HG03103 (cell line): Measurements from ENCODE around the gene GLDC.

Experiments used
- ATAC-seq: cut with Tn5 transposase; IDR thresholded peaks from one replicate; pipeline ENCODE4 v1.9.1; 2021; ENCODE audit warnings: low read depth; ENCODE audit not compliant: unreplicated experiment

GLDC gene

GRCh38 chr9:6665628-6666027, 20.1 kb upstream of the GLDC start:
- no peak for ATAC-seq

GRCh38 chr9:6664204-6664680, 18.7 kb upstream of the GLDC start:
- ATAC-seq, result no peak

DNA sequence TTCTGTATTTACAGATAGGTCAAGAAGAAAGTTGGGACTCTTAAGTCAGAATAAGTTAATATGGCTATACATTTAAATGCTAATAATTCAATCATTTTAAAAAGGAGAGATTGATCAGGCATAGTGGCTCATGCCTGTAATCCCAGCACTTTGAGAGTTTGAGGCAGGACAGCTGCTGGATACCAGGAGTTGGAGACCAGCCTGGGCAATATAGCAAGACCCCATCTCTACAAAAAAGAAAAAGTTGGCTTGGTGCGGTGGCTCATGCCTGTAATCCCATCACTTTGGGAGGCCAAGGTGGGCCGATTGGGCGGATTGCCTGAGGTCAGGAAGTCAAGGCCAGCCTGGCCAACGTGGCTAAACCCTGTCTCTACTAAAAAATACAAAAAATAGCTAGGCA, 15.0 kb upstream of the GLDC start:
- ATAC-seq, result no peak

DNA sequence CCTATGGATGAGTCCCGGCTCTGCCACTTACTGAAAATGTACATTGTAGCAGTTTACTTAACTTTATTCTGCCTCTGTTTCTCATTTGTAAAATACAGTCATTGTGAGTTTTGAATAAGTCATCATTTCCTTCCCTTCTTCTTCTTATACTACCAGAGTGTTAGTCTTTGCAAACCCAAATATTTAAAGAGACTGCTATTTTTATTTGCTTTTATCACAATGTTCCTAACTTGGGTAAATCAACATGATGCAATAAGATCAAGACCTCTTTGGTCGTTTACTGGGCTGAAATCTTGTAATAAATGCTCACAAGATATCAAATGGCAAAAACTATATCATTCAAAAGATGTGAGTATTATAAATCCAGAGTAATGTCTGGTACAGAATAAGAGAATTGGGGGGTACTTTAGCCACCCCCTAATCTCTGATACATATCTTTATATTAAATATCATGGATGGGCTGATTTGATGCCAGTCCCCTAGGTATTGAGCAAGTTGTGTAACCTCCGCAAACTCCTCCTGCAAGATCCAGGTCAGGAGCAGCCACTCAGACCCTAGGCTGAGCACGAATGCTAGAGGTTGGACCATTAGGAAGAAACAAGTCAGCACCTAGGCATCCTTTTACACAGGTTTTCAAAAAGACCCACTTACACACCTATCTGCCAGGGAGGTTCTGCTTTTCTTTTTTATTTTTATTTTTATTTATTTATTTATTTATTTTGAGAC, 13.3 kb upstream of the GLDC start:
- no peak for ATAC-seq

GRCh38 chr9:6656614-6657300, 11.2 kb upstream of the GLDC start:
- ATAC-seq, result no peak

- ATAC-seq, result peak; percentile 89
These were observed 9.5 kb upstream of the GLDC start for GRCh38 chr9:6655036-6655435.

- ATAC-seq, result no peak
These were observed 736 bp upstream of the GLDC start for GRCh38 chr9:6646293-6646636.

DNA sequence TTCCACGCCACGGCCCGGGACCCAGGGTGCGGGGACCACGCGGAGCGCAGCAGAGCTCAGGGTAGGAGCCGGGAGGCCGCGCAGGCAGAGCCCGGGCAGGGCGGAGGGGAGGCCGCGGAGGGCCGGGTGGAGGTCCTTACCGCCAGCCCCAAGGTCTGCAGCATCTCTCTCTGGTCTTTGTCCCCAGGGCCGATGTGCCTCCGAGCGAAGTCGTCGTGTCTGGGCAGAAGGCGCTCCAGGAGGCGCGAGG, 499 bp downstream of the GLDC start:
- peak; percentile 21 for ATAC-seq

- no peak for ATAC-seq
These were observed 1.0 kb downstream of the GLDC start for GRCh38 chr9:6644346-6645104.

DNA sequence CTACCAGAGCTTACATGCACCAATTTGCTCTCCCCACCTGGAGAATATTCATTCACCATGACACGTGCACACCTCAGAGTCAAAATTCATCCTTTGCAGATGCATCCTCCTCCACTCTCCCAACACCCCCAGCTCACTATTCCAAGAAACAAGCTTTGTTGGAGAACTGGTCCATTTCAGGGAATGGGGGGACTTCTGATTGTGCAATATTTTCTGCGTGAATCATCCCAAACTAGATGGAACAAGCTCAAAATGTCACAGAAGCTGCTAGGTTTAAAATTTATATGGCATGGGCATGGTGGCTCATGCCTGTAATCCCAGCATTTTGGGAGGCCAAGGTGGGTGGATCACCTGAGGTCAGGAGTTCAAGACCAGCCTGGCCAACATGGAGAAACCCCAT, 3.6 kb downstream of the GLDC start:
- ATAC-seq, result no peak

- ATAC-seq, result no peak
These were observed 4.0 kb downstream of the GLDC start for GRCh38 chr9:6641561-6641960.

- ATAC-seq, result no peak
These were observed 4.5 kb downstream of the GLDC start for GRCh38 chr9:6641056-6641455.

- ATAC-seq, result no peak
These were observed 5.1 kb downstream of the GLDC start for GRCh38 chr9:6640268-6641051.

DNA sequence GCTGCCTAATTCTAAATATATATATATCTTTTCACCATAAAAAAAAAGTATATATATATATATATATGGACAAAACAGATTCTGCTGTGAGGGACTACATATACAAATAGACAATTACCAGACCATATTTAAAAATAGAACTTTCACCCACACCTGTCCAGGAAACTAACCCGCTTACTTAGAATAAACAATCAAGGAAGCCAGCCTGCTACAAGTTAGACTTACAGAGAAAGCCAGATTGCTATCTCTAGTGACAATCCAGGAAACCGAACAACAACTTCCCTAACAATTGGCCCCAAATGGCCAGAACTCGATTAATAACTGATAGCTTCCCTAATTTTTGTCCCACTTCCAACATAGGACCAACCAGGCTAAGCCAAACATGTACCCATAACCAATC, 5.9 kb downstream of the GLDC start:
- no peak for ATAC-seq

DNA sequence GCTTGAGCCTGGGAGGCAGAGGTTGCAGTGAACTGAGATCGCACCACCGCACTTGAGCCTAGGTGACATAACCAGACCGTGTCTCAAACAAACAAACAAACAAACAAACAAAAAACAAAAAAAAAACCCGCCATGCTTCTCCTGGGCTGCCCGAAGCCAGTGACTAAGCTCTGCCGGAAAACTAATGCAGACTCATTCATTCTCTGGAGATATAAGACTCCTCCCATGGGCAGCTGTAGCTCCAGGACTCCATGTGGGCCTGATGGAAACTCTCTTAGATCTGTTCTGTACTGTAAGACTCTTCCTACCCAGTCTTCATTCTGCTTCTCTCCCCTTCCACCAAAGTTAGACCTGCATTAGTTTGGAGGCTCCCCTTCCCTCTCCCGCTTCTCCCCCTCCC, 11.1 kb downstream of the GLDC start:
- no peak for ATAC-seq

- ATAC-seq, result no peak
These were observed 12.2 kb downstream of the GLDC start for GRCh38 chr9:6633378-6633777.

GRCh38 chr9:6632516-6633183, 12.9 kb downstream of the GLDC start:
- peak; percentile 88 for ATAC-seq

GRCh38 chr9:6631207-6631512, 14.4 kb downstream of the GLDC start:
- peak; percentile 29 for ATAC-seq

DNA sequence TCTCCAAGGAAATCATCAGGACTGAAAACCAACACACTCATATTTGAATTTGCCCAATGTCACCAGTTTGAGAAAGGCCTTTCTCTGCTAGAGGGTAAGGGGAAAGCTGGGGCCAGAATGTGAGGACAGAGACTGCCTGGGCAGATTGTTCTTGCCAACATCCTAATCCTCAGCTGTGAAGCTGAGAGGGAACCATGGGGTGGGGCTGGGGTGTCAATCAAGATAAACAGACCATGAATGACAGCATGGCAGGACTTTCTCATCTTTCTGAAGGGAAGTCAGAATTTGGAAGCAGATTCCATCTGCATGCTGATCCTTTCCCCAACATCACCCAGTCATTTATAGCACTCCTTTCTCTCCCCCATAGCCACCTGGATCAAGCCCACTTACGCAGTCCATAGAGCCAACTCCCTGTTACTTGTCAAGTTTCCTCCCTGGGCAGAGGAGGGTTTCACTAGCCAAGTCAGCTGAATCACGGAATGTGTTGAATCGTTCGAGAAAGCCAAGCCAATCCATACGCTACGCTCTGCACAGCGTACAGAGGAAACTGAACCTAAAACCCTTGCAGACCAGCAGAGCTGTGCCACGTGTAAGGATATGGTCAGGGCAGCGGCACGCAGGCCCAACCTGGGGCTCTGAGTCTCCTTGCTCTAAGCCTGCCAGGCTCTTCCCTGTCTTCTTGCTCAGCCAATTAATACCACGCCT, 14.9 kb downstream of the GLDC start:
- peak; percentile 41 for ATAC-seq

DNA sequence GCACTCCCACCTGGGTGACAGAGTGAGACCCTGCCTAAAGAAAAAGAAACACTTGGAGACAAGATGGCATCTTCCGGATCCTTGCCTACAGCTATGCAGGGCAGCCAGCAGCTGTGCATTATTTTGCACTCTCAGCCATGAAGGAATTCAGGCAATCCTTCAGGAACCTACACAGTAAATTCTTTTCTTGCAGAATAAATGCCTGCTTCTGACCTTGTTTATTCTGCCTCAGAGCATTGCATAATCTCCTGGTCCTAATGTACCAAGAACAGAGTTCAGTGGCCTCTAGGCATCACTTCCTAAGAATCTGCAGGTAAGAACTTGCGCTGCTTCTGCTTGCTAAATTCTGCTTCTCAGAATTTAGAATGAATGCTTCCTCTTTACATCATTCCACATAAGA, 16.8 kb downstream of the GLDC start:
- ATAC-seq, result no peak
